NCI-H446 treated with DMSO at 0.1 percent for 48 hours (cell line): ENCODE data around the gene BRD3OS.

Source experiments
- DNase-seq: peaks from one replicate; lab custom pipeline; 2025; lab: John Stamatoyannopoulos, UW

Gene BRD3OS

GRCh38 chr9:134004881-134005280, 20.4 kb upstream of the BRD3OS start:
- no peak for DNase-seq

GRCh38 chr9:134005381-134005780, 19.9 kb upstream of the BRD3OS start:
- no peak for DNase-seq

- DNase-seq: no peak
These were observed 18.1 kb upstream of the BRD3OS start for GRCh38 chr9:134007150-134007549.

- no peak for DNase-seq
These were observed 17.7 kb upstream of the BRD3OS start for GRCh38 chr9:134007571-134007970.

- DNase-seq: no peak
These were observed 14.7 kb upstream of the BRD3OS start for GRCh38 chr9:134010310-134011173.

- no peak for DNase-seq
These were observed 13.9 kb upstream of the BRD3OS start for GRCh38 chr9:134011401-134011800.

DNA sequence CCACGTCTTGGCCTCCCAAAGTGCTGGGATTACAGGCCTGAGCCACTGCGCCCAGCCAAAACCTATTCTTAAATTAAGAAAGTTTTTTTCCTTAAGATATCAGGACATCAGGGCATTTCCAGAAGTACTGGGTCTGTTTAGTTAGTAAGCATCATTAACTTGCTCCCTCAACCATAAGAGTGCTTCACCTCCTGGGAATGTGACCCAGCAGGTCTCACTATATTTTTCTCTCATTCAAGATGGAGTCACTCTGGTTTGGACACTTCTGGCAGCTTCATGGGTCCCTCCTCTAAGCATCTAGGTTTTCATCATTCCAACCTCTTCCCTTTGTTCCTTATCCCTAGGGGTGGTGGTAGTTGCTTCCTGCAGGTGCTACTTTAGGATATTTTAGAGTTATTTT, 10.3 kb upstream of the BRD3OS start:
- DNase-seq: no peak

DNA sequence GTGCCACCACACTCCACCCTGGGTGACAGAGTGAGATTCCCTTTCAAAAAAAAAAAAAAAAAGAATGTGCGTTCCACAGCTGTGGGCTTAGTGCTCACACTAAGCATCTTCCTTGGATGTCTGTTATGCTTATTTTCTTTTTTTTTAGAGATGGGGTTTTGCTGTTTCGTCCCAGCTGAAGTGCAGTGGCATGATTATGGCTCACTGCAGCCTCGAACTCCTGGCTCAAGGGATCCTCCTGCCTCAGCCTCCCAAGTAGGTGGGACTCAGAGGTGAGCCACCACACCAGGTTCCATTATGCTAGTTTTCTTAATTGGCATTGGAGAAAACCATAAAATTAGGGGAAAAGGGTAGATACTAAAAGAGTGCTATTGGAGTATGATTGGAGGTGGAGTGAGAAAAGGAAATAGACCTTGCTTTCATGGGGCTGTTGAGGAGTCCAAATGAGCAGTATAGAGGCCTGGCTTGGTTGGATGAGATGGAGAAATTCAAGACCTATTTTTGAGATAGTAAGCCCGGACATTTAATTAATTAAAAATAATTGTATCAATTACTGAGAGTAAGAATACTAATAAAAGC, 978 bp upstream of the BRD3OS start:
- DNase-seq: no peak

DNA sequence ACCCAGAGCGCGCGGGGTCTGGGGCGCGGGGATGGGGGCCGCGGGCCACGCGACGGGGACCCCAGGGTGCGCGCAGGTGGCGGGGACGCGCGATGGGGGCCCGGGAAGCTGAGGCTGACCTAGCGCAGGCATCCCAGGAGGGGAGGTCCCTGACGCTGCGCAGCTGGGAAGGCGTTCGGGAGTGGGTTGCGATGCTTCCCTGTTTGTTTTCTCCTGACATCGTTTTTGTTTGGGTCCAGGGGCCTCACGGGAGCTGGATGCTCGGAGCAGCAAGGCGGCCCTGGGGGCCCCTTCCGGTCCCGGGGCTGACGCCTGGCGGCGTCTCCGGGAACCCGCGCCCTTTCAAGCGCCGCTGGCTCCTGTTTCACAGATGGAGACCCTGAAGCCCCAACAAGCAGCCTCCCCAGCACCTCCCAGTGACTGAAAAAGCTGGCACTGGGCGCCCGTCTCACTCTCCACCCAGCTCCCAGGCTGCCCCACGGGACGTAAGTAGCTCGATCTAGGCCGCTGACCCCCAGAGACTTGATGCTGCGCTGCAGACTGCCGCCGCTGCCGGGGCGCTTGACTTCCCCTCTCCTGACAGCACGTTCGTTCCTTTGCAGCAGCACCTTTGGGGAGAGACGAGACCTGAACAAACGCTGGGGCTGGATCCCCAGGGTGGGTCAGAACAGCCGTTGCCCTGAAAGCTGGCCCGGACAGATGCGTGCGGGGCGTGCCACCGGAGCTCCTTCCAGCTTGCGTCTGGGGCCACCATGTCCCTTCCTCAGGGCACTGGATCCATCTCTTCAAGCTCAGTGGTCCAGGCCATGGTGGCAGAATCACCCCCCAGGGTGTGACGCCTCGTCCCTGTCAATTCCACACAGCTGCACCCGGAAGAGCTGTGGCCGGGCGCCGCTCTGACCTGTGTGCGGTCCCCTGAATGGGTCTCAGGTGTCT, 593 bp downstream of the BRD3OS start:
- no peak for DNase-seq

DNA sequence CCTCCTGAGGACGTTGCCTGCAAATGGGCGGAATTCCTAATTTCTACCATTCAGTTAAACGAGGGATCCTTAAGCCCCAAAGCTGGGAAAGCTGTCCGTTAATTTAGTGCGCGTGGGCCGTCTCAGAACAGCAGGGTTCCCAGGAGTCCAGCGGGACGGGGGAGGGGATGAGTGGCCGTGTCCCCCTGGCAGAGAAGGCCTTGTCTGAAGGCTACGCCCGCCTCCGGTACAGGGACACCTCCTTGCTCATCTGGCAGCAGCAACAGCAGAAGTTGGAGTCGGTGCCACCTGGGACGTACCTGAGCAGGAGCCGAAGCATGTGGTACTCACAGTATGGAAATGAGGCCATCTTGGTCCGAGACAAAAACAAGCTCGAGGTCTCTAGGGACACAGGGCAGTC, 1.3 kb downstream of the BRD3OS start:
- DNase-seq: no peak

DNA sequence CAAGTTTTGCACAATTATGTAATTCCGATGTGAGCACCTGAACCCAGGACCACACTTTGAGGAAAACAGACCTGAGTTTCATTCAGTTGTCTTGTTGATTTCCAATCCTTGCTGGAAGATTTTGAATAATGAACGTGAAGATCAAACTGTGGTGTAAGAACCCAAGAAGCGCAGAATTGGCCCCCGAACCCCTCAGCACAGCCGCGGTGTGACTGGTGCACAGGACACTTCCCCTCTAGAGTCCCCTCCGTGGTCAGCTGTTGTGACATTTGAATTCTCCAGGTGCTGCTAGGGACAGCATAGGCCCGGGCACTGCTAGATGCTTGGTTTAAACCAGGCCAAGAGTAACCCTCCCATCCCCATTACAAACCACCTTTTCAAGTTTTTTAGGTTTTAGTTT, 1.7 kb downstream of the BRD3OS start:
- DNase-seq: no peak

GRCh38 chr9:134027561-134027960, 2.3 kb downstream of the BRD3OS start:
- no peak for DNase-seq

GRCh38 chr9:134028076-134028475, 2.8 kb downstream of the BRD3OS start:
- DNase-seq: no peak

- no peak for DNase-seq
These were observed 3.4 kb downstream of the BRD3OS start for GRCh38 chr9:134028575-134029247.

DNA sequence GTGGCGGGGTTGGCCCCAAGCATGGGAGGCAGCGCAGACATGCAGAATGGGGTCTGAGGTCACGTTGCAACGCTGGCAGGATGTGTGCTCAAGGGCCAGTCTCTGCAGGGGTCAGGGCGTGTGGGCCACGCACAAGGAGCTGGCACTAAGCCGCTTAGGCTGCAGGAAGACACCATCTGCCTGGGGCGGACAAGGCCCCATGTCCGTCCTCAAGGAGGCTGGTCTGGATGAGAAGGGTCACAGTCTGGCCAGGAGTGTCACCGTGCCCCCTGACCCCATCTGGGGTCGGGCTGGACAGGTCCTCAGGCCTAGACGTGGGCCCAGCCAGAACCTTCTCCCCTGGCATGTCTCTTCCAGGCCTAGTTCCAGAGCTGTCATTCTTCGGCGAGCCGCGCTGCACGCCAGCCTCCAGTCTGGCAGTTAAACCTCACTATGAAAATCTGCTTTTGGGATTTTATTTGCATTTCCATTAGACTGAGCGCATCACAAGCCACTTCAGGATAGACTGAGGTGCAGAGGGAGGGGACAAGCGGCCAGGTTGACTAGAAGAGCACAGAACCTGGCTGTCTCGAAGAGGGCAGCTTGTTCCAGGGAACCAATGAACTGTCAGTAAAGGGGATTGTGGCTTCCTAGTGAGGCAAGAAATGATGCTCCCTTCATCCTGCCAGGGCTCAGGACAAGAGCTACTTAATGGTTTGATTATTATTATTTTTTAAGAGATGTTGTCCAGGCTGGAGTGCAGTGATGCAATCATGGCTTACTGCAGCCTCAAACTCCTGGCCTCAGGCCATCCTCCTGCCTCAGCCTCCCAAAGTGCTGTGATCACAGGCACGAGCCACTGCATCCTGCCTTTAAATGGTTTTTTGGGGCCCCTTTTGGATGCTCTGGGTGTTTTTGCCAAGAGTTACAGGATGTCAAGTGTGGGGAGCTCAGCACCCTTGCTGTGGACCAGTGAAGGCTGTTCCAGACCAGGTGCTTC, 4.3 kb downstream of the BRD3OS start:
- DNase-seq: no peak

- DNase-seq: no peak
These were observed 5.7 kb downstream of the BRD3OS start for GRCh38 chr9:134030821-134031470.

GRCh38 chr9:134031783-134032182, 6.5 kb downstream of the BRD3OS start:
- no peak for DNase-seq

DNA sequence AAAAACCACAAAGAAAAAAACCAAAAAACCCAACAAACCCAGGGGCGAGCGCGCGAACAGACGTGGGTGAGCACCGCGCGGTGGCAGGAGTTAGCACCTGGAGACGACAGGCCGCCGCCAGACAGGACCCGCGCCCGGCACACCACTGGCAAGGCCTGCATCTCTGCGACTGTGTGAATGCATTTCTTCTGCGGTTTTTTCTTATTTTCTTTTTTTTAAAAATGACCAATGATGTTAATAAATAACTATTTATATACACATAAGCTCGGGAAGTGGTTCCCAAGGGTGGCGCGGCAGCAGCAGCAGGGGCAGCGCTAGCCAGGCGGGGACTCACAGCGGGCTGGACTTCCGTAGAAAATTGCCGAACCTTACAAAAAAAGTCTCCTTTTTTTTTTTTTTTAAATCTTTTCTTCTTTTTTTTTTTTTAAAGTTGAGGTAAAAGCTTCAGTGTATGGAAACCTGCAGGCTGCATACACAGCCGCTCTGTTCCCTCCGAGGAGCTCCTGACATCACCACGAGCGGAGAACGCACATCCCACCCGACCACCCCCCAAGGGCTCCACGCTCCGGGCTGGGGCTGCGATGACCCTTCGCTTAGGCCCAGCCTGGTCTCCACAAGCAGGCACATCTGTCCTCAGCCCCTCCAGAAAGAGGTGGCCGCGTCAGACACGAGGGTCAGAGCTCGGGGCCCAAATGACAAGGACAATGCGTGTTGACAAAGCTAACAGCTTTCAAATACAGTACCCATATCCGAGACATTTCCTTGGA, 7.4 kb downstream of the BRD3OS start:
- DNase-seq: no peak

- no peak for DNase-seq
These were observed 8.4 kb downstream of the BRD3OS start for GRCh38 chr9:134033516-134034214.
